ENCODE data around the gene RRAGC. TPM values are rescaled to one million over a fixed set of nuclear protein-coding genes. Genes with fewer than 3 reads are reported as not detected.

RRAGC gene
- total and polyA plus RNA-seq, 12 donors: 6.9 to 32.3 (median 22.7) TPM

GRCh38 chr1:38881487-38881886 lies 21.9 kb upstream of the RRAGC start, which contains the start of gene GJA9:
TSS of gene GJA9 (minus strand) at chr1:38881587. CDS start at chr1:38876098, 5,489 bp downstream.
- TF ChIP-seq, protein P1, sequence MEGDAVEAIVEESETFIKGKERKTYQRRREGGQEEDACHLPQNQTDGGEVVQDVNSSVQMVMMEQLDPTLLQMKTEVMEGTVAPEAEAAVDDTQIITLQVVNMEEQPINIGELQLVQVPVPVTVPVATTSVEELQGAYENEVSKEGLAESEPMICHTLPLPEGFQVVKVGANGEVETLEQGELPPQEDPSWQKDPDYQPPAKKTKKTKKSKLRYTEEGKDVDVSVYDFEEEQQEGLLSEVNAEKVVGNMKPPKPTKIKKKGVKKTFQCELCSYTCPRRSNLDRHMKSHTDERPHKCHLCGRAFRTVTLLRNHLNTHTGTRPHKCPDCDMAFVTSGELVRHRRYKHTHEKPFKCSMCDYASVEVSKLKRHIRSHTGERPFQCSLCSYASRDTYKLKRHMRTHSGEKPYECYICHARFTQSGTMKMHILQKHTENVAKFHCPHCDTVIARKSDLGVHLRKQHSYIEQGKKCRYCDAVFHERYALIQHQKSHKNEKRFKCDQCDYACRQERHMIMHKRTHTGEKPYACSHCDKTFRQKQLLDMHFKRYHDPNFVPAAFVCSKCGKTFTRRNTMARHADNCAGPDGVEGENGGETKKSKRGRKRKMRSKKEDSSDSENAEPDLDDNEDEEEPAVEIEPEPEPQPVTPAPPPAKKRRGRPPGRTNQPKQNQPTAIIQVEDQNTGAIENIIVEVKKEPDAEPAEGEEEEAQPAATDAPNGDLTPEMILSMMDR (IDR thresholded peaks at IDR 0.05): no peak
- Histone ChIP-seq H3K27me3 (no peaks in the 10 kb centered on the region), H3K36me3 (no peaks in the 10 kb centered on the region), H3K9me3 (no peaks in the 10 kb centered on the region), H3K27ac (no peak within 1 kb of the TSS), H3K4me3 (no peak within 1 kb of the TSS), H3K4me1 (peaks cover 0 to 7% (median 0%) of the 10 kb centered on the region in 9 donors)
- no peak for ATAC-seq
- intact Hi-C loops (cut with DNase I): no loop called here
- no peak for DNase-seq

- Histone ChIP-seq H3K9me3 (no peaks in the 10 kb centered on the region), H3K4me3 (no peak overlapping the region), H3K4me1 (peaks cover 5 to 35% (median 24%) of the 10 kb centered on the region in 9 donors), H3K36me3 (no peaks in the 10 kb centered on the region), H3K27ac (no peak overlapping the region), H3K27me3 (no peaks in the 10 kb centered on the region)
- intact Hi-C loops (cut with DNase I): loop anchor here in 3 of 10 donors (10.0 kb wide), 4 partner anchors 119 to 219 kb away; partner anchors contain the start of genes AKIRIN1 (in 1 of the 3) and NDUFS5 (in 1 of the 3)
- no peak for DNase-seq
- no peak for ATAC-seq
- WGBS, 2 donors: 75 to 81% methylated on average over 2 of the region's 2 CpGs
- TF ChIP-seq, protein P1 (IDR thresholded peaks at IDR 0.05): no peak
These were observed 16.2 kb upstream of the RRAGC start for GRCh38 chr1:38875811-38876210.

DNA sequence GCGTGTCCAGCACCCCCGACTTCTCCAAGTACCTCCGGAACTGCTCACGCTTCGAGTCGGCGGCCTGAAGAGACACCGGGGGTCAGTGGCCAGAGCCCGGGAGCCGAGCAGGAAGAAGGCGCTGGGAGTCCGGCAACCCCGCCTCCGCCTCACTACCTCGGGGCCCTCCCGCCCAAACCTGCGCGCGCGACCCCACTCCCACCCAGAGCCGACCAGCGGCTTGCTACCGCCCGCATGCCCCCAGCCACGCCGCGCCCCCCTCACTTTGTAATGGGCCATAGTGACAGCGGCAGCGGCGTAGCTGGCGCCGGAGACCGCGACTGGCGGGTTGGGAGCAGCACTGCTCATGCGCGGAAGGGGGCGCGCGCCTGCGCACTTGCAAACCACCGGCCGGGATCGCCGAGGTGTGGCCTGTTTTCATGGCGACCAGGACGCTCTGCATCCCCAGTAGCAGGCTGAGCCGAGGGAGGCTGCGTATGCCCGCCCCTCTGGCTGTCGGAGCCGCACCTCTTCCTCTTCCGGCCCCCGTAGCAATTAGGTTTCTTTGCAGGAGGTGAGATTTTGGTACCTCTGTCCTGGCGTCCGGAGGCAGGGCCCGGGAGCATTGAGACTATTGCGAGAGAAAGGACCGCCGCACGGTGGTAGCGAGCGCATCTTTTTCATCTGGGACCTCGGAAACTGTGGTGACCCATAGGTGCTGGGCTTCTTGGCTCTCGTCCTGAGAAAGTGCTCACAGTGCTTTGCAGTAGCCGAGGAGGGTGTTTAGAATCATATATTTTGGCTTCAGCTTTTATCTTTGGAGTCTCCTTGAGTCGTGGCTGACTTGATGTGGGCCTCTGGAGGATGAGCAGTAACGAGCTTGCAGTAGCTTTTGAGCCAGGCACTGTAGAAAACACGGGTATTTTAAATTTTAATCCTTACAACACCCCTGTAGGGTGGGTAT lies 13.7 kb upstream of the RRAGC start, which contains the start of gene MYCBP:
Gene MYCBP, minus strand, starts transcription at position 322 of the 943 bp plus-strand sequence. Its CDS starts 43 bp downstream, at position 279.
- H3K27ac ChIP-seq: peak within 1 kb of the TSS in 9 of 10 donors; percentile 56 to 86 (median 73)
- DNase-seq: peak; percentile 95 to 97
- intact Hi-C loops (cut with DNase I): loop anchor here in 5 of 10 donors (1.0 to 10.0 kb wide), 6 partner anchors 14 to 222 kb away; partner anchors contain the start of genes AKIRIN1 (in 4 of the 5), NDUFS5 (in 1 of the 5) and RRAGC (in 1 of the 5)
- TF ChIP-seq, protein P1 (IDR thresholded peaks at IDR 0.05): peak in 6 of 9 donors; percentile 14 to 44 (median 28)
- H3K9me3 ChIP-seq: no peaks in the 10 kb centered on the region
- H3K36me3 ChIP-seq: peaks cover 0 to 4% (median 0%) of the 10 kb centered on the region in 9 donors
- peak within 1 kb of the TSS; percentile 50 to 96 (median 82) for H3K4me3 ChIP-seq
- H3K27me3 ChIP-seq: no peaks in the 10 kb centered on the region
- 0% methylated on average over 50 to 69 of the region's 69 CpGs for WGBS, 2 donors
- peaks cover 5 to 35% (median 24%) of the 10 kb centered on the region in 9 donors for H3K4me1 ChIP-seq
- peak; percentile 99 to 100 (median 100) for ATAC-seq

GRCh38 chr1:38872401-38873026 lies 12.9 kb upstream of the RRAGC start:
- Histone ChIP-seq H3K4me1 (peaks cover 5 to 35% (median 24%) of the 10 kb centered on the region in 9 donors), H3K27me3 (no peaks in the 10 kb centered on the region), H3K27ac (peak overlapping the region in 9 of 10 donors; percentile 56 to 86 (median 73)), H3K4me3 (peak overlapping the region; percentile 50 to 96 (median 82)), H3K9me3 (no peaks in the 10 kb centered on the region), H3K36me3 (peaks cover 0 to 5% (median 0%) of the 10 kb centered on the region in 9 donors)
- intact Hi-C loops (cut with DNase I): loop anchor here in 5 of 10 donors (1.0 to 10.0 kb wide), 6 partner anchors 13 to 222 kb away; partner anchors contain the start of genes AKIRIN1 (in 4 of the 5), NDUFS5 (in 1 of the 5) and RRAGC (in 1 of the 5)
- no peak for DNase-seq
- TF ChIP-seq, protein P1 (IDR thresholded peaks at IDR 0.05): no peak
- peak in 5 of 8 donors; percentile 3 to 20 (median 9) for ATAC-seq
- 6 to 8% methylated on average over 25 of the region's 25 CpGs for WGBS, 2 donors

Data from heart right ventricle (tissue), 16 donors.